ENCODE results near the gene RMRP. TPM values are rescaled to one million over a fixed set of nuclear protein-coding genes. Genes with fewer than 3 reads are reported as not detected.

The RMRP gene
- polyA plus RNA-seq, 1 donor (not counting 4 experiments of a cell fraction or from before 2014, with no cell fraction given) = 21.6 TPM

DNA sequence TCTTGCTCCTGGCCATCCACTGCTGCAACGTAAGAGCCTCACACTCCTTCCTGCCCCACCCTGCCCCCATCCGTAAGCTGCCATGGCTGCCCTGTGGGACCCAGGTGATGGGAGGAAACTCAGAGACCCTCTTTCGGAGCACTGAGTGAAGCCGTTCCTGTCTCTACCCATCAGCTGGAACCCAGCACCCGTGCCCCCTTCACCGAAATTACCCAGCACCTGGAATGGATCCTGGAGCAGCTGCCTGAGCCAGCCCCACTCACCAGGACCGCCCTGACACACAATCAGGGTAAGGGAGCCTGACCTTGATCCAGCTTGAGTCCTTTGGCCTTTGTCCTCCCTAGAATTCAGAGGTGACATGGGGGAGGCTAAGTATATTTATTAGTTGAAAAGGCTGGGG, 49.6 kb downstream of the RMRP start:
- no peak overlapping the region for H3K9ac ChIP-seq (ENCODE audit: control insufficient read depth, extremely low read depth, insufficient read depth, low read length)
- dilution Hi-C loops (cut with MboI; ENCODE audit: extremely low pct_ligation_motif_present, low sequenced_read_pairs) = no loop called here
- H2AFZ ChIP-seq (ENCODE audit: control insufficient read depth, low read length) = no peak overlapping the region
- H3K36me3 ChIP-seq (ENCODE audit: control insufficient read depth in 2 of 2, extremely low read depth in 1 of 2, insufficient read depth in 2 of 2, low read length in 2 of 2) = peaks cover 9 to 25% of the 10 kb centered on the region in 2 experiments
- FAIRE-seq (no peak), DNase-seq (ENCODE audit: low read depth, low spot score) (no peak)
- no peaks in the 10 kb centered on the region for H3K9me3 ChIP-seq (ENCODE audit: control insufficient read depth, low read depth, low read length)
- H3K27me3 ChIP-seq (ENCODE audit: control insufficient read depth, extremely low read depth, insufficient read depth, low read length) = no peaks in the 10 kb centered on the region
- no peaks in the 10 kb centered on the region for H3K9me1 ChIP-seq (ENCODE audit: control insufficient read depth, extremely low read depth, insufficient read depth, low read length)
- no peak overlapping the region for H3K4me3 ChIP-seq (ENCODE audit: control insufficient read depth in 2 of 3, extremely low read depth in 1 of 3, insufficient read depth in 2 of 3, low read depth in 1 of 3, low read length in 3 of 3)
- H4K20me1 ChIP-seq (ENCODE audit: control insufficient read depth, extremely low read depth, insufficient read depth, low read length) = no peaks in the 10 kb centered on the region
- no peak overlapping the region for H3K27ac ChIP-seq (ENCODE audit: control insufficient read depth, insufficient read depth, low read length)
- TF ChIP-seq, protein P1, sequence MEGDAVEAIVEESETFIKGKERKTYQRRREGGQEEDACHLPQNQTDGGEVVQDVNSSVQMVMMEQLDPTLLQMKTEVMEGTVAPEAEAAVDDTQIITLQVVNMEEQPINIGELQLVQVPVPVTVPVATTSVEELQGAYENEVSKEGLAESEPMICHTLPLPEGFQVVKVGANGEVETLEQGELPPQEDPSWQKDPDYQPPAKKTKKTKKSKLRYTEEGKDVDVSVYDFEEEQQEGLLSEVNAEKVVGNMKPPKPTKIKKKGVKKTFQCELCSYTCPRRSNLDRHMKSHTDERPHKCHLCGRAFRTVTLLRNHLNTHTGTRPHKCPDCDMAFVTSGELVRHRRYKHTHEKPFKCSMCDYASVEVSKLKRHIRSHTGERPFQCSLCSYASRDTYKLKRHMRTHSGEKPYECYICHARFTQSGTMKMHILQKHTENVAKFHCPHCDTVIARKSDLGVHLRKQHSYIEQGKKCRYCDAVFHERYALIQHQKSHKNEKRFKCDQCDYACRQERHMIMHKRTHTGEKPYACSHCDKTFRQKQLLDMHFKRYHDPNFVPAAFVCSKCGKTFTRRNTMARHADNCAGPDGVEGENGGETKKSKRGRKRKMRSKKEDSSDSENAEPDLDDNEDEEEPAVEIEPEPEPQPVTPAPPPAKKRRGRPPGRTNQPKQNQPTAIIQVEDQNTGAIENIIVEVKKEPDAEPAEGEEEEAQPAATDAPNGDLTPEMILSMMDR (optimal IDR thresholded peaks at IDR 0.05 in 1 of 3, IDR thresholded peaks at IDR 0.05 in 1 of 3, conservative IDR thresholded peaks at IDR 0.05 in 1 of 3; ENCODE audit: extremely low read depth in 1 of 3, insufficient read depth in 2 of 3, low read length in 3 of 3) = no peak
- TF ChIP-seq EZH2 (IDR thresholded peaks at IDR 0.05; ENCODE audit: low read length) = no peak
- H3K4me2 ChIP-seq (ENCODE audit: control insufficient read depth, extremely low read depth, insufficient read depth, low read depth, low read length) = no peak overlapping the region
- H3K4me1 ChIP-seq (ENCODE audit: control insufficient read depth, extremely low read depth, insufficient read depth, low read length) = peaks cover 16% of the 10 kb centered on the region
- H3K79me2 ChIP-seq (ENCODE audit: control insufficient read depth, insufficient read depth, low read length) = peaks cover 9% of the 10 kb centered on the region

Small RNA genes within 50 kb of the gene (small RNA-seq; reads per million reads assigned to genes)
- gene MIR4667 (ENCODE audit: insufficient read length in 3 of 3, low read depth in 3 of 3, low replicate concordance in 1 of 3) = 0 reads per million in 3 experiments
- 0 reads per million in 3 experiments for gene RMRP (ENCODE audit: insufficient read length in 3 of 3, low read depth in 3 of 3, low replicate concordance in 1 of 3)
- gene RN7SL22P (ENCODE audit: insufficient read length in 3 of 3, low read depth in 3 of 3, low replicate concordance in 1 of 3) = 0 reads per million in 3 experiments

Other genes with a start within 250 kb of the RMRP start
- 4.2 to 7.9 TPM (median 6.3 TPM) in 3 replicates for gene RUSC2, start 167.9 kb downstream of the RMRP start, polyA plus RNA-seq
- gene TESK1, start 52.8 kb downstream of the RMRP start, polyA plus RNA-seq = 11.2 to 13.5 TPM (median 11.8 TPM) in 3 replicates
- gene CD72, start 39.6 kb downstream of the RMRP start, polyA plus RNA-seq = 0.66 to 2.4 TPM (median 0.82 TPM) in 3 replicates
- not detected in 3 replicates for gene SIT1, start 7.1 kb downstream of the RMRP start, polyA plus RNA-seq
- 10.5 to 14.3 TPM (median 14.1 TPM) in 3 replicates for gene CCDC107, start 273 bp upstream of the RMRP start, polyA plus RNA-seq
- 0.88 to 3.3 TPM (median 2.4 TPM) in 3 replicates for gene ARHGEF39, start 7.2 kb upstream of the RMRP start, polyA plus RNA-seq
- 0.89 to 9.5 TPM (median 7.2 TPM) in 3 replicates for gene CA9, start 15.9 kb upstream of the RMRP start, polyA plus RNA-seq
- gene TPM2, start 31.9 kb upstream of the RMRP start, polyA plus RNA-seq = 30.1 to 67.0 TPM (median 53.1 TPM) in 3 replicates
- 53.0 to 98.3 TPM (median 54.6 TPM) in 3 replicates for gene TLN1, start 74.2 kb upstream of the RMRP start, polyA plus RNA-seq
- 24.6 to 33.2 TPM (median 27.0 TPM) in 3 replicates for gene CREB3, start 74.6 kb upstream of the RMRP start, polyA plus RNA-seq
- gene GBA2, start 91.2 kb upstream of the RMRP start, polyA plus RNA-seq = 28.7 to 42.2 TPM (median 31.7 TPM) in 3 replicates
- 17.6 to 19.8 TPM (median 18.3 TPM) in 3 replicates for gene RGP1, start 91.3 kb upstream of the RMRP start, polyA plus RNA-seq
- gene MSMP, start 96.3 kb upstream of the RMRP start, polyA plus RNA-seq = not detected in 3 replicates
- gene NPR2, start 133.6 kb upstream of the RMRP start, polyA plus RNA-seq = 3.5 to 5.0 TPM (median 3.9 TPM) in 3 replicates
- 0.06 to 0.13 TPM (median 0.08 TPM) in 3 replicates for gene SPAG8, start 154.2 kb upstream of the RMRP start, polyA plus RNA-seq
- 11.6 to 16.6 TPM (median 16.6 TPM) in 3 replicates for gene HINT2, start 157.0 kb upstream of the RMRP start, polyA plus RNA-seq
- gene FAM221B, start 170.7 kb upstream of the RMRP start, polyA plus RNA-seq = not detected in 3 replicates
- 1.3 to 2.0 TPM (median 2.0 TPM) in 3 replicates for gene TMEM8B, start 171.2 kb upstream of the RMRP start, polyA plus RNA-seq
- gene OR13J1, start 212.4 kb upstream of the RMRP start, polyA plus RNA-seq = not detected in 3 replicates
- not detected in 3 replicates for gene HRCT1, start 248.2 kb upstream of the RMRP start, polyA plus RNA-seq

All from keratinocyte (primary cell).